DND-41 (cell line): ENCODE data around the gene ABCG1.

Source experiments
- ATAC-seq: fragments of 200-7000 bp; cut with Tn5 transposase; 3 replicates; pipeline ENCODE4 v1.9.1; 2021; ENCODE audit warnings: low read depth; ENCODE audit not compliant: insufficient read depth
- DNase-seq: peaks from one replicate; pipeline ENCODE4 v3.0.0-alpha.2; 2020
- H2AFZ ChIP-seq: 2 replicates; pipeline ENCODE4 v1.6.0; 2012; ENCODE audit warnings: low read depth, low read length
- H3K27ac ChIP-seq: 2 replicates; pipeline ENCODE4 v1.5.1; 2012; ENCODE audit warnings: low read length, inconsistent platforms
- H3K27me3 ChIP-seq: fragments of 200-600 bp; sonication (generic); 2 replicates; pipeline ENCODE4 v1.6.0; 2012; ENCODE audit warnings: low read length, mild to moderate bottlenecking, inconsistent platforms; ENCODE audit not compliant: insufficient read depth, poor library complexity
- H3K36me3 ChIP-seq: 2 replicates; pipeline ENCODE4 v1.5.1; 2012; ENCODE audit warnings: low read length, inconsistent platforms; ENCODE audit not compliant: insufficient read depth
- H3K4me1 ChIP-seq: 2 replicates; pipeline ENCODE4 v1.5.1; 2012; ENCODE audit warnings: mild to moderate bottlenecking, low read length; ENCODE audit not compliant: insufficient read depth
- H3K4me2 ChIP-seq: 2 replicates; pipeline ENCODE4 v1.6.0; 2012; ENCODE audit warnings: mild to moderate bottlenecking, moderate library complexity, low read length, inconsistent platforms; ENCODE audit not compliant: insufficient read depth
- H3K4me3 ChIP-seq, 2 experiments: fragments of 200-600 bp in 1 of 2; shearing (Covaris generic) in 1 of 2; 2 replicates each; pipeline ENCODE4 v1.5.1; 2012 to 2016; ENCODE audit warnings: inconsistent platforms in 2 of 2, low read length in 2 of 2, mild to moderate bottlenecking in 2 of 2, low read depth in 1 of 2, moderate library complexity in 1 of 2
- H3K79me2 ChIP-seq: 2 replicates; pipeline ENCODE4 v1.6.0; 2012; ENCODE audit warnings: low read length, inconsistent platforms; ENCODE audit not compliant: insufficient read depth
- H3K9ac ChIP-seq: 2 replicates; pipeline ENCODE4 v1.6.0; 2012; ENCODE audit warnings: low read depth, mild to moderate bottlenecking, inconsistent platforms, low read length, moderate library complexity
- H3K9me3 ChIP-seq: 2 replicates; pipeline ENCODE4 v1.5.1; 2012; ENCODE audit warnings: low read length, moderate library complexity, mild to moderate bottlenecking, inconsistent platforms; ENCODE audit not compliant: insufficient read depth, severe bottlenecking
- H4K20me1 ChIP-seq: 2 replicates; pipeline ENCODE4 v1.6.0; 2012; ENCODE audit warnings: low read length; ENCODE audit not compliant: insufficient read depth
- CTCF ChIP-seq: IDR thresholded peaks from 2 replicates; pipeline ENCODE4 v1.5.1; 2012; ENCODE audit warnings: borderline replicate concordance, low read length, moderate library complexity, mild to moderate bottlenecking; ENCODE audit not compliant: poor library complexity, severe bottlenecking; ENCODE audit errors: extremely low read depth
- EZH2 ChIP-seq: IDR thresholded peaks from 3 replicates; pipeline ENCODE4 v1.6.1; 2012; ENCODE audit warnings: borderline replicate concordance, low read depth, mild to moderate bottlenecking, moderate library complexity, low read length, inconsistent platforms; ENCODE audit not compliant: severe bottlenecking

ABCG1 gene

GRCh38 chr21:42272984-42273600 lies 54.2 kb downstream of the ABCG1 start:
- Histone ChIP-seq H3K36me3 (peaks cover 66% of the 10 kb centered on the region), H3K27me3 (no peaks in the 10 kb centered on the region), H3K4me1 (peaks cover 2% of the 10 kb centered on the region), H3K9ac (no peak overlapping the region), H3K79me2 (no peaks in the 10 kb centered on the region), H3K4me3 (no peak overlapping the region), H3K9me3 (no peaks in the 10 kb centered on the region), H2AFZ (no peak overlapping the region), H4K20me1 (peaks cover 14% of the 10 kb centered on the region; the same call in 1 of the 2 replicates), H3K27ac (no peak overlapping the region), H3K4me2 (no peak overlapping the region)
- TF ChIP-seq EZH2 (no peak), CTCF (no peak)
- no peak for ATAC-seq
- DNase-seq = no peak

GRCh38 chr21:42276076-42276475 lies 57.1 kb downstream of the ABCG1 start:
- H3K79me2 ChIP-seq = no peaks in the 10 kb centered on the region
- DNase-seq (no peak), ATAC-seq (no peak)
- no peaks in the 10 kb centered on the region for H3K27me3 ChIP-seq
- peaks cover 88% of the 10 kb centered on the region for H3K36me3 ChIP-seq
- no peaks in the 10 kb centered on the region for H3K4me1 ChIP-seq
- H4K20me1 ChIP-seq = 0 out of 2 replicates have a peak, but pooled peaks cover 3% of the 10 kb centered on the region
- TF ChIP-seq EZH2 (no peak), CTCF (no peak)
- no peak overlapping the region for H3K4me2 ChIP-seq
- H3K4me3 ChIP-seq = no peak overlapping the region
- H3K9ac ChIP-seq = no peak overlapping the region
- H3K9me3 ChIP-seq = no peaks in the 10 kb centered on the region
- no peak overlapping the region for H2AFZ ChIP-seq
- no peak overlapping the region for H3K27ac ChIP-seq

- DNase-seq = no peak
- Histone ChIP-seq H4K20me1 (0 out of 2 replicates have a peak, but pooled peaks cover 3% of the 10 kb centered on the region), H3K79me2 (no peaks in the 10 kb centered on the region), H3K4me3 (no peak overlapping the region), H3K9me3 (no peaks in the 10 kb centered on the region), H2AFZ (no peak overlapping the region), H3K36me3 (peaks cover 89% of the 10 kb centered on the region), H3K4me1 (no peaks in the 10 kb centered on the region), H3K4me2 (no peak overlapping the region), H3K27me3 (no peaks in the 10 kb centered on the region), H3K27ac (no peak overlapping the region), H3K9ac (no peak overlapping the region)
- TF ChIP-seq EZH2 = no peak
- TF ChIP-seq CTCF = peak; percentile 57
- ATAC-seq = no peak
These were observed 57.7 kb downstream of the ABCG1 start for GRCh38 chr21:42276526-42277154.
